Measurements from ENCODE around the gene PPM1E. TPM values are rescaled to one million over a fixed set of nuclear protein-coding genes. Genes with fewer than 3 reads are reported as not detected.
A peak's percentile ranks its signal among the peaks of the same experiment; 100 is the strongest.

PPM1E gene
- total RNA-seq, 2 donors from 2014 or later = 4.1 to 7.8 TPM

DNA sequence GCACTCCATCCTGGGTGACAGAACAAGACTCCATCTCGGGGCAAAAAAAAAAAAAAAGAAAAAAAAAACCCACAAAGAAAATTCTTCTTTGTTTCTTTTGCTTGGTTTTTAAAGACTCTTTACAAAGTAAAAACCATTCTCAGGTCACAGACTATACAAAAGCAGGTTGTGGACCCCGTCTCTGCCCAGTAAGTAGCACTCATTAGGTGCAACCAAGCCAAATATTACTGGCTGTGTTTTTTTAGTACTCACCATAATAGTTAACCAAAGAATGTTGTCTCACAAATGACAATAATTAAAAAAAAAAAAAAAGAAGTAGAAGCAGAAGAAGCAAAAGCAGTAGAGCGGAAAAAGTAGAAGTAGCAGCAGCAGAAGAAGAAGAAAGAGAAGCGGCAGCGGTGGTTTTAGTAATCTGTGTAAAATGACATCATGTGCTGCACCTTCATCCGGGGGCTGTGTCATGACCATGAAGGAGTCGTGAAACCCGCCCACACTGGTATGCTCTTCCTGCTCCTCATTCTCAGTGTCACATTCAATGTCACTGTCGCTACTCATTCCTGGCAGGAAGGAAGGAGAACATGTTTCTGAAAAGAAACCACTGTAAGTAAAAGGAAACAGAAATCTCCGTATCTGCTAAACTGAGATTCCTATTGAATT lies 245.6 kb downstream of the PPM1E start:
- H3K4me1 ChIP-seq (replicated peaks) = no peaks in the 10 kb centered on the region
- intact Hi-C loops (cut with DNase I) = loop anchor here (5.0 kb wide), 1 partner anchor 289 kb away; no protein-coding TSS in a partner anchor
- peak; percentile 26 for DNase-seq (ENCODE audit: low spot score)
- WGBS = 46% methylated on average over 10 of the region's 10 CpGs
- peak overlapping the region in 1 of 2 donors; percentile 16 for H3K27ac ChIP-seq
- H3K4me3 ChIP-seq = no peak overlapping the region
- H3K9me3 ChIP-seq = no peaks in the 10 kb centered on the region
- H3K27me3 ChIP-seq (replicated peaks; ENCODE audit: insufficient read depth) = no peaks in the 10 kb centered on the region
- TF ChIP-seq POLR2A (IDR thresholded peaks at IDR 0.05) = no peak
- TF ChIP-seq, protein P1, sequence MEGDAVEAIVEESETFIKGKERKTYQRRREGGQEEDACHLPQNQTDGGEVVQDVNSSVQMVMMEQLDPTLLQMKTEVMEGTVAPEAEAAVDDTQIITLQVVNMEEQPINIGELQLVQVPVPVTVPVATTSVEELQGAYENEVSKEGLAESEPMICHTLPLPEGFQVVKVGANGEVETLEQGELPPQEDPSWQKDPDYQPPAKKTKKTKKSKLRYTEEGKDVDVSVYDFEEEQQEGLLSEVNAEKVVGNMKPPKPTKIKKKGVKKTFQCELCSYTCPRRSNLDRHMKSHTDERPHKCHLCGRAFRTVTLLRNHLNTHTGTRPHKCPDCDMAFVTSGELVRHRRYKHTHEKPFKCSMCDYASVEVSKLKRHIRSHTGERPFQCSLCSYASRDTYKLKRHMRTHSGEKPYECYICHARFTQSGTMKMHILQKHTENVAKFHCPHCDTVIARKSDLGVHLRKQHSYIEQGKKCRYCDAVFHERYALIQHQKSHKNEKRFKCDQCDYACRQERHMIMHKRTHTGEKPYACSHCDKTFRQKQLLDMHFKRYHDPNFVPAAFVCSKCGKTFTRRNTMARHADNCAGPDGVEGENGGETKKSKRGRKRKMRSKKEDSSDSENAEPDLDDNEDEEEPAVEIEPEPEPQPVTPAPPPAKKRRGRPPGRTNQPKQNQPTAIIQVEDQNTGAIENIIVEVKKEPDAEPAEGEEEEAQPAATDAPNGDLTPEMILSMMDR (IDR thresholded peaks at IDR 0.05) = no peak
- peak; percentile 19 for TF ChIP-seq POLR2AphosphoS5 (IDR thresholded peaks at IDR 0.05)
- no peaks in the 10 kb centered on the region for H3K36me3 ChIP-seq

DNA sequence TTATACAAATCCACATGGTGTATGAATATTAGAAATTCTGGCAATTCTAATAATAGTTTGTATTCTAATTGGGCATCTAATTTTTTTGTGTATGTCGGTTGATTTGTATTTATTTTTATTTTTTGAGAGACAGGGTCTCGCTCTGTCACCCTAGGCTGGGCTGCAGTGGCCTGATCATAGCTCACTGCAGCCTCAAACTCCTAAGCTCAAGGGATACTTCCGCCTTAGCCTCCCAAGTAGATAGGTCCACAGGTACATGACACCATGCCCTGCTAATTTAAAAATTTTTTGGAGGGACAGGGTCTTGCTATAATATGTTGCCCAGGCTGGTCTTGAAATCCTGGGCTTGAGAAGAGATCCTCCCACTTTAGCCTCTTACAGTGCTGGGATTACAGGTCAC lies 246.5 kb downstream of the PPM1E start:
- TF ChIP-seq POLR2AphosphoS5 (IDR thresholded peaks at IDR 0.05) (no peak), POLR2A (IDR thresholded peaks at IDR 0.05) (no peak)
- TF ChIP-seq, protein P1 (IDR thresholded peaks at IDR 0.05) = no peak
- Histone ChIP-seq H3K4me3 (no peak overlapping the region), H3K4me1 (replicated peaks) (no peaks in the 10 kb centered on the region), H3K36me3 (no peaks in the 10 kb centered on the region), H3K27ac (peak overlapping the region in 1 of 2 donors; percentile 76), H3K27me3 (replicated peaks; ENCODE audit: insufficient read depth) (no peaks in the 10 kb centered on the region), H3K9me3 (no peaks in the 10 kb centered on the region)
- intact Hi-C loops (cut with DNase I) = loop anchor here (5.0 kb wide), 1 partner anchor 290 kb away; no protein-coding TSS in a partner anchor
- WGBS = 90% methylated on average over 3 of the region's 3 CpGs
- DNase-seq (ENCODE audit: low spot score) = no peak

DNA sequence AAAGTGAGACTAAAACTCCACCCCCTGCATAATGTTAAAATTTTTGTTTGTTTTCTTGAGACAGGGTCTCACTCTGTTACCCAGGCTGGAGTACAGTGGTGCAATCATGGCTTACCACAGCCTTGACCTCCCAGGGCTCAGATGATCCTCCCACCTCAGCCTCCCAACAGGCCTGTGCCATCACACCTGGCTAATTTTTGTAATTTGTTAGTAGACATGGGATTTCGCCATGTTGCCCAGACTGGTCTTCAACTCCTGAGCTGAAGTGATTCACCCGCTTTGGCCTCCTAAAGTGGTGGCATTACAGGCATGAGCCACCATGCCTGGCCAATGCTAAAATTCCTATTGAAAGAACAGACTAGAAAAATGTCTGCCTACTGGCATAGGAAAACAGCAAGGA lies 247.2 kb downstream of the PPM1E start:
- no peak overlapping the region for H3K4me3 ChIP-seq
- no peaks in the 10 kb centered on the region for H3K27me3 ChIP-seq (replicated peaks; ENCODE audit: insufficient read depth)
- intact Hi-C loops (cut with DNase I) = loop anchor here (5.0 kb wide), 1 partner anchor 291 kb away; no protein-coding TSS in a partner anchor
- no peaks in the 10 kb centered on the region for H3K36me3 ChIP-seq
- 94% methylated on average over 2 of the region's 2 CpGs for WGBS
- no peaks in the 10 kb centered on the region for H3K4me1 ChIP-seq (replicated peaks)
- TF ChIP-seq POLR2A (IDR thresholded peaks at IDR 0.05) = no peak
- TF ChIP-seq POLR2AphosphoS5 (IDR thresholded peaks at IDR 0.05) = no peak
- TF ChIP-seq, protein P1 (IDR thresholded peaks at IDR 0.05) = no peak
- DNase-seq (ENCODE audit: low spot score) = no peak
- H3K27ac ChIP-seq = peak overlapping the region; percentile 28 to 76
- H3K9me3 ChIP-seq = no peaks in the 10 kb centered on the region

DNA sequence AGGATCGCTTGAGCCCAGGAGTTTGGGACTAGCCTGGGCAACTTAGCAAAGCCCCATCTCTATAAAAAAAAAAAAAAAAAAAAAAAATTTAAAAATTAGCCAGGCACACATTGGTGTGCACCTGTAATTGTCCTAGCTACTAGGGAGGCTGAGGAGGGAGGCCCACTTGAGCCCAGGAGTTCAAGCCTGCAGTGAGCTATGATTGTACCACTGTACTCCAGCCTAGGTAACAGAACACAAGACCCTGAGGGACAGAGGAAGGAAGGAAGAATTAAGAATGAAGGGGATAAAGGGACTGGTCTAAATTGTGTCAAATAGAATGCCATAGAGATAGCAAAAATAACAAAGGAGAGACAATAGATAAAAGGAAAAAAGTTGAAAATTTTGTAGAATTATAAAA lies 248.2 kb downstream of the PPM1E start:
- Histone ChIP-seq H3K36me3 (no peaks in the 10 kb centered on the region), H3K9me3 (no peaks in the 10 kb centered on the region), H3K4me3 (no peak overlapping the region), H3K27ac (peak overlapping the region in 1 of 2 donors; percentile 32), H3K4me1 (replicated peaks) (no peaks in the 10 kb centered on the region), H3K27me3 (replicated peaks; ENCODE audit: insufficient read depth) (no peaks in the 10 kb centered on the region)
- WGBS = 100% methylated on average over 1 of the region's 1 CpG
- no peak for DNase-seq (ENCODE audit: low spot score)
- TF ChIP-seq POLR2AphosphoS5 (IDR thresholded peaks at IDR 0.05) = no peak
- TF ChIP-seq POLR2A (IDR thresholded peaks at IDR 0.05) = no peak
- TF ChIP-seq, protein P1 (IDR thresholded peaks at IDR 0.05) = no peak
- intact Hi-C loops (cut with DNase I) = loop anchor here (2.0 to 5.0 kb wide), 2 partner anchors 292 to 485 kb away; no protein-coding TSS in a partner anchor

All from prostate gland (tissue), 2 donors.